HL-60 (cell line): ENCODE data around the gene GGT7.

Experiments used
- DNase-seq, 2 experiments: peaks; one replicate each; pipeline ENCODE4 v3.0.0-alpha.2; 2010 to 2020; ENCODE audit warnings: low read depth in 1 of 2, low spot score in 1 of 2
- H3K27ac ChIP-seq: fragments of 250-450 bp; sonication (Bioruptor Pico); replicated peaks from 2 replicates; pipeline ENCODE4 v1.5.1; 2020; ENCODE audit warnings: mild to moderate bottlenecking, moderate library complexity
- H3K27me3 ChIP-seq: fragments of 250-450 bp; sonication (Bioruptor Pico); 2 replicates; pipeline ENCODE4 v1.5.1; 2021; ENCODE audit warnings: mild to moderate bottlenecking, moderate library complexity; ENCODE audit not compliant: insufficient read depth, poor library complexity, severe bottlenecking
- H3K4me3 ChIP-seq: replicated peaks from 2 replicates; pipeline ENCODE4 v1.5.1; 2011; ENCODE audit warnings: mild to moderate bottlenecking, control low read depth, low read length; ENCODE audit not compliant: insufficient read depth
- GABPA ChIP-seq: IDR thresholded peaks from 2 replicates; pipeline ENCODE4 v1.6.1; 2012; ENCODE audit warnings: low read depth
- POLR2AphosphoS5 ChIP-seq: IDR thresholded peaks from 2 replicates; pipeline ENCODE4 v1.6.1; 2012; ENCODE audit warnings: low read depth
- SPI1 ChIP-seq: IDR thresholded peaks from 2 replicates; pipeline ENCODE4 v1.6.1; 2012; ENCODE audit warnings: low read depth, mild to moderate bottlenecking, borderline replicate concordance
- TF ChIP-seq, protein P1 (sequence below): IDR thresholded peaks from 2 replicates; pipeline ENCODE4 v1.6.1; 2012; ENCODE audit warnings: low read depth; ENCODE audit not compliant: insufficient replicate concordance
- TF ChIP-seq, protein P2 (sequence below): IDR thresholded peaks from one replicate; pipeline ENCODE4 v1.5.1; 2011; ENCODE audit warnings: low read length, control low read depth, inconsistent platforms; ENCODE audit not compliant: insufficient read depth

GGT7 gene

DNA sequence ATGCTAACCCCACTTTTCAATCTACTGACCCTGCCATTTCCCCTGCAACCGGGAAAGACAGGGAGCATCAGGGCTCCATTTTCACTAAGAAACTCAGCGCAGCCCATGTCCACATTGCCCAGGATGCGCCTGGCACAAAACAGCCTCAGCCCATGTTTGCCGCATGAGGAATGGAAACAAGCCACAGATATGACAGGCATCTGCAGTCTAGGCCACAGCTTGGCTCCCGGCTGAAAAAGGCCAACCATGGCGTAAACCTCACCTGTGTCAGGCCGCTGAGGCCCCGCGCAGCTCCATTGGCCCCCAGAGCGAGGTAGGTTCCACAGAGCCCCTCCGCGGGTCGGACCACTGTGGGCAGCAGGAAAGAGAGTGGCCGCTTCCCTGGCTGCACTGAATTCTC, 21.7 kb downstream of the GGT7 start:
- Histone ChIP-seq H3K27me3 (no peaks in the 10 kb centered on the region), H3K27ac (no peak overlapping the region), H3K4me3 (no peak overlapping the region)
- TF ChIP-seq POLR2AphosphoS5 (no peak), GABPA (no peak), SPI1 (no peak)
- TF ChIP-seq, protein P1, sequence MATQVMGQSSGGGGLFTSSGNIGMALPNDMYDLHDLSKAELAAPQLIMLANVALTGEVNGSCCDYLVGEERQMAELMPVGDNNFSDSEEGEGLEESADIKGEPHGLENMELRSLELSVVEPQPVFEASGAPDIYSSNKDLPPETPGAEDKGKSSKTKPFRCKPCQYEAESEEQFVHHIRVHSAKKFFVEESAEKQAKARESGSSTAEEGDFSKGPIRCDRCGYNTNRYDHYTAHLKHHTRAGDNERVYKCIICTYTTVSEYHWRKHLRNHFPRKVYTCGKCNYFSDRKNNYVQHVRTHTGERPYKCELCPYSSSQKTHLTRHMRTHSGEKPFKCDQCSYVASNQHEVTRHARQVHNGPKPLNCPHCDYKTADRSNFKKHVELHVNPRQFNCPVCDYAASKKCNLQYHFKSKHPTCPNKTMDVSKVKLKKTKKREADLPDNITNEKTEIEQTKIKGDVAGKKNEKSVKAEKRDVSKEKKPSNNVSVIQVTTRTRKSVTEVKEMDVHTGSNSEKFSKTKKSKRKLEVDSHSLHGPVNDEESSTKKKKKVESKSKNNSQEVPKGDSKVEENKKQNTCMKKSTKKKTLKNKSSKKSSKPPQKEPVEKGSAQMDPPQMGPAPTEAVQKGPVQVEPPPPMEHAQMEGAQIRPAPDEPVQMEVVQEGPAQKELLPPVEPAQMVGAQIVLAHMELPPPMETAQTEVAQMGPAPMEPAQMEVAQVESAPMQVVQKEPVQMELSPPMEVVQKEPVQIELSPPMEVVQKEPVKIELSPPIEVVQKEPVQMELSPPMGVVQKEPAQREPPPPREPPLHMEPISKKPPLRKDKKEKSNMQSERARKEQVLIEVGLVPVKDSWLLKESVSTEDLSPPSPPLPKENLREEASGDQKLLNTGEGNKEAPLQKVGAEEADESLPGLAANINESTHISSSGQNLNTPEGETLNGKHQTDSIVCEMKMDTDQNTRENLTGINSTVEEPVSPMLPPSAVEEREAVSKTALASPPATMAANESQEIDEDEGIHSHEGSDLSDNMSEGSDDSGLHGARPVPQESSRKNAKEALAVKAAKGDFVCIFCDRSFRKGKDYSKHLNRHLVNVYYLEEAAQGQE = no peak
- TF ChIP-seq, protein P2, sequence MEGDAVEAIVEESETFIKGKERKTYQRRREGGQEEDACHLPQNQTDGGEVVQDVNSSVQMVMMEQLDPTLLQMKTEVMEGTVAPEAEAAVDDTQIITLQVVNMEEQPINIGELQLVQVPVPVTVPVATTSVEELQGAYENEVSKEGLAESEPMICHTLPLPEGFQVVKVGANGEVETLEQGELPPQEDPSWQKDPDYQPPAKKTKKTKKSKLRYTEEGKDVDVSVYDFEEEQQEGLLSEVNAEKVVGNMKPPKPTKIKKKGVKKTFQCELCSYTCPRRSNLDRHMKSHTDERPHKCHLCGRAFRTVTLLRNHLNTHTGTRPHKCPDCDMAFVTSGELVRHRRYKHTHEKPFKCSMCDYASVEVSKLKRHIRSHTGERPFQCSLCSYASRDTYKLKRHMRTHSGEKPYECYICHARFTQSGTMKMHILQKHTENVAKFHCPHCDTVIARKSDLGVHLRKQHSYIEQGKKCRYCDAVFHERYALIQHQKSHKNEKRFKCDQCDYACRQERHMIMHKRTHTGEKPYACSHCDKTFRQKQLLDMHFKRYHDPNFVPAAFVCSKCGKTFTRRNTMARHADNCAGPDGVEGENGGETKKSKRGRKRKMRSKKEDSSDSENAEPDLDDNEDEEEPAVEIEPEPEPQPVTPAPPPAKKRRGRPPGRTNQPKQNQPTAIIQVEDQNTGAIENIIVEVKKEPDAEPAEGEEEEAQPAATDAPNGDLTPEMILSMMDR = no peak
- no peak for DNase-seq

DNA sequence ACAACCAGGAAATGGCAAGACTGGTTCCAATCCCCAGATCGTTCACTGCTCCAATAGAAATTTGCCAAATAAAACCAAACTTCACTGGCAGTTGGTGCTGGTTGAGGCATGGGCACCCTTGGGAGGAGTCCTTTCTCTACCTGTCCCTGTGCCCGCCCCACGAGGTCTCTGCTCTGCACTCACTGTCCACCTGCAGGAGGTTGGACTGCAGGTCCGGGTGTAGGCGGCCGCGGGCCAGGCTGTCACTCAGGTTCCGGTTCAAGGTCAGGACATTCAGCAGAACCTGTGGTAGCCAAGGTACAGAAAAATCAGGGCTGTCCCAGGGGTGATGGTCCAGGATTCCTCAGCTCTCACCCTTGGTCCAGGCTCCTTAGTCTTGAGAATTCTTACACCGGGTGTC, 22.9 kb downstream of the GGT7 start:
- H3K4me3 ChIP-seq = no peak overlapping the region
- H3K27ac ChIP-seq = no peak overlapping the region
- no peak for DNase-seq
- TF ChIP-seq SPI1 = no peak
- TF ChIP-seq, protein P2 = no peak
- TF ChIP-seq POLR2AphosphoS5 = no peak
- TF ChIP-seq GABPA = no peak
- TF ChIP-seq, protein P1 = no peak
- no peaks in the 10 kb centered on the region for H3K27me3 ChIP-seq

DNA sequence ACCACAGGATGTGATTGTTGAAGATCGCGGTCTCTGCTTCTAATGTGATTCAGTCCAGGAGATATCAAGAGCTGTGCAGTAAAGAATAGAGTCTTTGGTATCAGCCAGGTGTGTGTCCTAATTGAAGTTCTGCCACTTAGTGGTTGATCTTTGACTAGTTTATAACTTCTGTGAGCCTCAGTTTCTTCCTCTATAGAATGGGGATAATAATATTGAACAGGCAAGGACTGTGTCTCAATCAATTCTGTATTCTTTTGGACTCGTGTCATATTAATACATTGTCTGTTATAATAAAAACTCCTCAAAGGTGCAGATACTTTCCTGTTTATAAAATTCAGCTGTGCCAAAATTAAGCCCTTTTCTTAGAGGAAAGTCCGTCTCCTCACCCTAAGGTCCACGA, 24.1 kb downstream of the GGT7 start:
- TF ChIP-seq SPI1 (no peak), GABPA (no peak), POLR2AphosphoS5 (no peak)
- TF ChIP-seq, protein P2 = no peak
- TF ChIP-seq, protein P1 = no peak
- DNase-seq = no peak
- Histone ChIP-seq H3K4me3 (no peak overlapping the region), H3K27ac (no peak overlapping the region), H3K27me3 (no peaks in the 10 kb centered on the region)
